SK-N-SH (cell line): ENCODE results near the gene TSPAN8. TPM values are rescaled to one million over a fixed set of nuclear protein-coding genes. Genes with fewer than 3 reads are reported as not detected.

Experiments
- CTCF ChIA-PET: fragments of 300-600, 350-600 bp; formaldehyde crosslinking; extraction: SDS; loops from one replicate; lab custom pipeline; 2021; lab: Yijun Ruan, JAX
- POLR2A ChIA-PET: fragments of 350-600 bp; sonication (Branson Sonifier 250); formaldehyde crosslinking; extraction: SDS; loops from one replicate; lab custom pipeline; 2020; ENCODE audit warnings: antibody characterized with exemption, inconsistent platforms; lab: Yijun Ruan, JAX
- DNase-seq: peaks from one replicate; pipeline ENCODE4 v3.0.0; 2012
- H2AFZ ChIP-seq: fragments of 200-600 bp; sonication (generic); 2 replicates; pipeline ENCODE4 v1.8.1; 2016; ENCODE audit warnings: antibody characterized with exemption, mild to moderate bottlenecking, low read depth
- H3F3A ChIP-seq: fragments of 200-600 bp; sonication (generic); replicated peaks from 2 replicates; pipeline ENCODE3; 2016; ENCODE audit warnings: antibody characterized with exemption, mild to moderate bottlenecking; ENCODE audit not compliant: insufficient read depth
- H3K27ac ChIP-seq, 2 experiments: fragments of 200-500 bp in 1 of 2; fragments of 200-600 bp in 1 of 2; sonication (Bioruptor generic) in 1 of 2; sonication (generic), shearing (Covaris generic) in 1 of 2; 2 replicates each; pipeline versions ENCODE4 v1.5.1 to v1.6.1; 2014 to 2016; ENCODE audit warnings: low read depth in 2 of 2, inconsistent platforms in 1 of 2, low read length in 1 of 2, mild to moderate bottlenecking in 1 of 2, mixed read lengths in 1 of 2
- H3K27me3 ChIP-seq: fragments of 200-600 bp; sonication (generic), shearing (Covaris generic); 2 replicates; pipeline ENCODE4 v1.6.1; 2016; ENCODE audit warnings: mixed run types; ENCODE audit not compliant: insufficient read depth
- H3K36me3 ChIP-seq, 2 experiments: fragments of 200-500 bp in 1 of 2; fragments of 200-600 bp in 1 of 2; sonication (Bioruptor generic) in 1 of 2; sonication (generic) in 1 of 2; replicated peaks in 1 of 2; 2 replicates each; pipeline versions ENCODE3 to v1.5.1; 2014 to 2016; ENCODE audit warnings: low read length in 1 of 2, mild to moderate bottlenecking in 1 of 2; ENCODE audit not compliant: insufficient read depth in 2 of 2, control insufficient read depth in 1 of 2
- H3K4me1 ChIP-seq, 2 experiments: fragments of 200-500 bp in 1 of 2; fragments of 200-600 bp in 1 of 2; sonication (Bioruptor generic) in 1 of 2; sonication (generic), shearing (Covaris generic) in 1 of 2; 2 replicates each; pipeline versions ENCODE4 v1.5.1 to v1.6.1; 2014 to 2016; ENCODE audit warnings: low read depth in 1 of 2, low read length in 1 of 2, mixed run types in 1 of 2; ENCODE audit not compliant: insufficient read depth in 2 of 2, control insufficient read depth in 1 of 2
- H3K4me2 ChIP-seq: fragments of 200-600 bp; sonication (generic), shearing (Covaris generic); 2 replicates; pipeline ENCODE4 v1.6.1; 2017; ENCODE audit warnings: mixed run types
- H3K4me3 ChIP-seq, 2 experiments: fragments of 200-500 bp in 1 of 2; fragments of 200-600 bp in 1 of 2; sonication (Bioruptor generic) in 1 of 2; sonication (generic), shearing (Covaris generic) in 1 of 2; 2 replicates each; pipeline versions ENCODE4 v1.5.1 to v1.8.1; 2014 to 2016; ENCODE audit warnings: low read depth in 2 of 2, inconsistent platforms in 1 of 2, low read length in 1 of 2, mild to moderate bottlenecking in 1 of 2, mixed read lengths in 1 of 2, moderate library complexity in 1 of 2
- H3K79me2 ChIP-seq: fragments of 200-600 bp; sonication (generic); 2 replicates; pipeline ENCODE4 v1.8.1; 2017; ENCODE audit warnings: mild to moderate bottlenecking; ENCODE audit not compliant: insufficient read depth
- H3K9ac ChIP-seq: fragments of 200-600 bp; sonication (generic); 2 replicates; pipeline ENCODE4 v1.6.1; 2017; ENCODE audit warnings: mixed run types
- H3K9me2 ChIP-seq: fragments of 200-600 bp; sonication (generic); 2 replicates; pipeline ENCODE4 v1.6.1; 2017; ENCODE audit warnings: mixed run types
- H3K9me3 ChIP-seq: fragments of 200-600 bp; sonication (generic); 2 replicates; pipeline ENCODE4 v1.6.1; 2017; ENCODE audit warnings: mixed run types, mild to moderate bottlenecking, moderate library complexity
- H4K20me1 ChIP-seq: fragments of 200-600 bp; sonication (generic); 2 replicates; pipeline ENCODE4 v1.6.1; 2017; ENCODE audit warnings: mild to moderate bottlenecking, mixed run types; ENCODE audit not compliant: insufficient read depth
- CHD2 ChIP-seq: fragments of 150-350 bp; IDR thresholded peaks from 2 replicates; pipeline ENCODE4 v1.6.1; 2018; ENCODE audit warnings: low read length; ENCODE audit not compliant: partially characterized antibody
- CTCF ChIP-seq: fragments of 200-600 bp; sonication (generic); IDR thresholded peaks from 2 replicates; pipeline ENCODE4 v1.6.1; 2017; ENCODE audit warnings: antibody characterized with exemption, mild to moderate bottlenecking, moderate library complexity
- EP300 ChIP-seq, 2 experiments: IDR thresholded peaks; 2 replicates each; pipeline versions ENCODE4 v1.4.0 to v1.6.1; 2012; ENCODE audit warnings: borderline replicate concordance in 1 of 2, low read depth in 1 of 2, low read length in 1 of 2
- GABPA ChIP-seq: IDR thresholded peaks from 2 replicates; pipeline ENCODE4 v1.4.0; 2012; ENCODE audit warnings: low read depth, mild to moderate bottlenecking
- GATA2 ChIP-seq: sonication (generic); formaldehyde crosslinking; IDR thresholded peaks from 2 replicates; pipeline ENCODE4 v1.5.0; 2020; ENCODE audit warnings: mild to moderate bottlenecking, missing genetic modification reagents
- MAX ChIP-seq: IDR thresholded peaks from 2 replicates; pipeline ENCODE4 v1.4.0; 2012; ENCODE audit warnings: low read depth
- NFIC ChIP-seq: IDR thresholded peaks from 2 replicates; pipeline ENCODE4 v1.4.0; 2012; ENCODE audit warnings: borderline replicate concordance
- NRF1 ChIP-seq: IDR thresholded peaks from 2 replicates; pipeline ENCODE4 v1.6.1; 2012; ENCODE audit warnings: low read depth, mild to moderate bottlenecking, low read length
- PBX3 ChIP-seq: IDR thresholded peaks from 2 replicates; pipeline ENCODE4; 2012
- POLR2AphosphoS5 ChIP-seq: IDR thresholded peaks from 2 replicates; pipeline ENCODE4 v1.6.1; 2012; ENCODE audit warnings: low read depth, low read length
- RAD21 ChIP-seq: IDR thresholded peaks from 2 replicates; pipeline ENCODE4 v1.6.1; 2012; ENCODE audit warnings: mild to moderate bottlenecking, low read length
- RXRA ChIP-seq: IDR thresholded peaks from 2 replicates; pipeline ENCODE4 v1.4.0; 2012; ENCODE audit warnings: low read depth, mild to moderate bottlenecking, borderline replicate concordance
- SMC3 ChIP-seq: IDR thresholded peaks from 2 replicates; pipeline ENCODE4 v1.6.1; 2012; ENCODE audit warnings: low read depth, low read length, improper control_type of control experiment
- TAF1 ChIP-seq: IDR thresholded peaks from 2 replicates; pipeline ENCODE4 v1.6.1; 2012; ENCODE audit warnings: low read depth, mild to moderate bottlenecking, low read length, moderate library complexity, borderline replicate concordance
- TCF12 ChIP-seq: IDR thresholded peaks from 2 replicates; pipeline ENCODE4 v1.4.0; 2012
- TEAD4 ChIP-seq: IDR thresholded peaks from 2 replicates; pipeline ENCODE4 v1.4.0; 2012; ENCODE audit warnings: mild to moderate bottlenecking, borderline replicate concordance; ENCODE audit not compliant: insufficient read depth
- USF1 ChIP-seq: IDR thresholded peaks from 2 replicates; pipeline ENCODE4 v1.4.0; 2012; ENCODE audit warnings: low read depth, borderline replicate concordance
- USF2 ChIP-seq: fragments of 150-350 bp; IDR thresholded peaks from 2 replicates; pipeline ENCODE4 v1.6.1; 2017; ENCODE audit warnings: antibody characterized with exemption, low read length, low read depth, borderline replicate concordance
- YY1 ChIP-seq: IDR thresholded peaks from 2 replicates; pipeline ENCODE4 v1.4.0; 2012; ENCODE audit warnings: low read depth, mild to moderate bottlenecking
- ZBTB33 ChIP-seq: IDR thresholded peaks from 2 replicates; pipeline ENCODE4 v1.4.0; 2012; ENCODE audit warnings: low read depth, borderline replicate concordance
- WGBS: methylation state at CpG from one replicate; pipeline ENCODE4 v1.1.6; 2017; ENCODE audit warnings: low lambda C conversion rate; 5-methylcytosine and 5-hydroxymethylcytosine counted together
- polyA plus RNA-seq, 3 experiments: library from polyadenylated mRNA; depleted of rRNA; stranded (reverse); fragments of >200 nt; gene quantifications; 2 replicates each; pipeline ENCODE4 v1.2.3, GENCODE V29; 2012

TSPAN8 gene
- polyA plus RNA-seq, 1 of the 3 experiments (the other 2 are of a cell fraction), result 0.31 TPM

- H3K4me1 ChIP-seq, result peaks cover 0 to 5% of the 10 kb centered on the region in 2 experiments; a peak in 3 of 4 replicates
- no peak overlapping the region for H3K4me3 ChIP-seq
- ChIA-PET POLR2A (no interaction called here), CTCF (no interaction called here)
- H3K9ac ChIP-seq, result no peak overlapping the region
- H3K36me3 ChIP-seq, result no peaks in the 10 kb centered on the region
- DNase-seq, result no peak
- no peak overlapping the region for H2AFZ ChIP-seq
- H3F3A ChIP-seq, result no peaks in the 10 kb centered on the region
- H4K20me1 ChIP-seq, result no peaks in the 10 kb centered on the region
- no peaks in the 10 kb centered on the region for H3K27me3 ChIP-seq
- no peak for TF ChIP-seq SMC3
- TF ChIP-seq RXRA, result no peak
- no peak for TF ChIP-seq POLR2AphosphoS5
- no peak for TF ChIP-seq YY1
- TF ChIP-seq RAD21, result no peak
- TF ChIP-seq CTCF, result no peak
- TF ChIP-seq GABPA, result no peak
- H3K79me2 ChIP-seq, result no peaks in the 10 kb centered on the region
- no peaks in the 10 kb centered on the region for H3K9me2 ChIP-seq
- H3K4me2 ChIP-seq, result no peak overlapping the region
- H3K27ac ChIP-seq, result peak overlapping the region in 1 of 2 experiments; percentile 43; a peak in 1 of 4 replicates
- H3K9me3 ChIP-seq, result no peaks in the 10 kb centered on the region
- 30% methylated on average over 2 of the region's 2 CpGs for WGBS
These were observed 15.8 kb downstream of the TSPAN8 start for GRCh38 chr12:71142016-71142415.

- Histone ChIP-seq H3K4me2 (no peak overlapping the region), H3K9me3 (no peaks in the 10 kb centered on the region), H3K27ac (peak overlapping the region in 1 of 2 experiments; percentile 43; a peak in 1 of 4 replicates), H3K27me3 (no peaks in the 10 kb centered on the region), H3K79me2 (no peaks in the 10 kb centered on the region), H3K4me3 (no peak overlapping the region), H3K9ac (no peak overlapping the region), H4K20me1 (no peaks in the 10 kb centered on the region), H3F3A (no peaks in the 10 kb centered on the region), H2AFZ (no peak overlapping the region), H3K9me2 (no peaks in the 10 kb centered on the region), H3K36me3 (no peaks in the 10 kb centered on the region), H3K4me1 (peaks cover 0 to 5% of the 10 kb centered on the region in 2 experiments; a peak in 3 of 4 replicates)
- DNase-seq, result no peak
- 40% methylated on average over 1 of the region's 1 CpG for WGBS
- POLR2A ChIA-PET, result no interaction called here
- CTCF ChIA-PET, result no interaction called here
- TF ChIP-seq NFIC (no peak), USF1 (no peak), RXRA (no peak), CHD2 (no peak), NRF1 (no peak), MAX (no peak), POLR2AphosphoS5 (no peak), TEAD4 (no peak), SMC3 (no peak), GATA2 (CRISPR knock-in tag) (no peak), TCF12 (no peak), ZBTB33 (no peak), USF2 (no peak), EP300 (IDR thresholded peaks at IDR 0.05; ENCODE audit: borderline replicate concordance in 1 of 2, low read depth in 1 of 2, low read length in 1 of 2) (no peak), TAF1 (no peak), RAD21 (no peak), PBX3 (no peak)
These were observed 16.3 kb downstream of the TSPAN8 start for GRCh38 chr12:71141378-71141926.
